ENCODE measurements around the gene LYPLA2.
A peak's percentile ranks its signal among the peaks of the same experiment; 100 is the strongest.

Gene LYPLA2

DNA sequence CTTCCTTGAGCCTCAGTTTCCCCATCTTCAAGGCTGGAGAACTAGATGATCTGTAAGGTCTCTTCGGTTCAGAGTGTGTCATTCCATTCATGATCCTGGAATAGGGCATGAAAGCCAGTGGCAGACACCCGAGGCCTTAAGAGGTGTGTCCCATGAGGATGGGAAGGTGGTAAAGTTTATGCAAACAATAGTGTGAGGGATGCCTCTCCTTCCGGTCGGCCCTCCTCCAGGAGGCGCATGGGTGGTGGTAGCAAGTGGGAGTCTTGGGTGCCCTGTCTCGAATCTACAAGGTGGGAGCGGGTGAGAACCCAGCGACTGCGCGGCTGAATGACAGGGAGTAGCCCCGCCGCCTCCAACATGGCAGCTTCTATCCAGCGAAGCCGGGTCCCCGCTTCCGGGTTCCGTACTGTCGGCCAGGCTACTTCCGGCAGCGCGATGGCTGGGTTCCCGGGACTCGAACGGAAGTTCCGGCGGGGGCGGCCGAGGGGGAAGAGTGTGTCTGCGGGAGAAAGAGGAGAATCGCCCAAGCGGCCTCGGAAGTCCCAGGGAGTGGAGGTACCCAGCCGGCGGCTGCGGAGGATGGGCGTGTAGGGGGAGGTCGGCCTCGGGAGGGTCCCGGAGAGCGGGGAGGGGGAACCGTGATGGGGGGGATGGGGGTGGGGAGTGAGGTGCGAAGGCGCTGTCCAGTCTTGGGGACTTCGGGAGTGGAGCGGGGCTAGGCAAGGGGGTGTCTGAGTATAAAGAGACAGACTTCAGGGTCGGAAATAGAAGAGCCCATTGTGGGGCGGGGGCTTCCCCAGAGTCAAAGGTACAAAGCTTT, at the start of gene LYPLA2:
TSS of gene LYPLA2 (plus strand) at position 450 of the 820 bp plus-strand sequence. CDS start 1,538 bp downstream, outside the sequence.
- DNase-seq, result peak; percentile 69

DNA sequence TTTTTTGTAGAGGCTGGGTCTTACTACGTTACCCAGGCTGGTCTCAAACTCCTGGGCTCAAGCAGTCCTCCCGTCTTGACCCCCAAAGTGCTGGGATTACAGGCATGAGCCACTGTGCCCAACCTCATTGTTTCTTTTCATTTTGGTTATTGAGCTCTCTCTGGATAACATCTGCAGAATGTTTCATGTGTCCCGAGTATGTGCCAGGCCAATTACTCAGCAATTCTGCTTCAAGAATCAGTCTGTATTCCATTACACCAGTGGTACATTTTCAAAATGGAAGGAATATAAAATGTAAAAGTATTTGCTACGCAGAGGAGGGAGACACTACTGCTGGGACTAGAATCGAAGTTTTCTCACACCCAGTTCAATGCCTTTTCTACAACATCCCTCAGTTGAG, 49.3 kb upstream of the LYPLA2 start:
- DNase-seq, result no peak

DNA sequence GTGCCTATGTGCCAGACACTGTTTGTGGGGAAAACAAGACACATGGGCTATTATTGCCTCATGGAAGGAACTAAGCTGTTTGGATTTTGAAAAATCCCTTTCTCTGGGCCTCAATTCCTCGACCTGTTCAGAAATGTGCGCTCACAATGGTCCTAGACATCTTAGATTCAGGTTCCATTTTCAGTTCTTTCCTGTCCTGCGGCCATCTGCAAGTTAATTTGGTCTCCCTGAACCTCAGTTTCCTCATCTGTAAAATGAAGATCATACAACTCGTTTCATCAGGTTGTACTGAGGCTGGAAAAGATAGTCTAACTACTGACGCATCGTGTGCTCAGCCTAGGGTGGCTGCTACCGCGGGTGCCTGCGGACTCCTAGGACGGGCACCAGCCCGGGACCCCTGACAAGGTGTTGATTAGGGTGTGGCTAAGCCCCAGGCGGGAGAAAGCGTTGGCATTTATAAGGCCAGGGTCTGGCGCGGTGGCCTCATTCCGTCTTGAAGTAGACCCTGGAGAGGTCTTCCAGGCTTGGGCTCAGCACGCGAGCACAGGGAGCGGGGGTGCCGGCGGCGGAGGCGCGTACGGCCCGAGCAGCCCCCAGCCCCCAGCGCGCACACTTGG, 48.2 kb upstream of the LYPLA2 start:
- no peak for DNase-seq

DNA sequence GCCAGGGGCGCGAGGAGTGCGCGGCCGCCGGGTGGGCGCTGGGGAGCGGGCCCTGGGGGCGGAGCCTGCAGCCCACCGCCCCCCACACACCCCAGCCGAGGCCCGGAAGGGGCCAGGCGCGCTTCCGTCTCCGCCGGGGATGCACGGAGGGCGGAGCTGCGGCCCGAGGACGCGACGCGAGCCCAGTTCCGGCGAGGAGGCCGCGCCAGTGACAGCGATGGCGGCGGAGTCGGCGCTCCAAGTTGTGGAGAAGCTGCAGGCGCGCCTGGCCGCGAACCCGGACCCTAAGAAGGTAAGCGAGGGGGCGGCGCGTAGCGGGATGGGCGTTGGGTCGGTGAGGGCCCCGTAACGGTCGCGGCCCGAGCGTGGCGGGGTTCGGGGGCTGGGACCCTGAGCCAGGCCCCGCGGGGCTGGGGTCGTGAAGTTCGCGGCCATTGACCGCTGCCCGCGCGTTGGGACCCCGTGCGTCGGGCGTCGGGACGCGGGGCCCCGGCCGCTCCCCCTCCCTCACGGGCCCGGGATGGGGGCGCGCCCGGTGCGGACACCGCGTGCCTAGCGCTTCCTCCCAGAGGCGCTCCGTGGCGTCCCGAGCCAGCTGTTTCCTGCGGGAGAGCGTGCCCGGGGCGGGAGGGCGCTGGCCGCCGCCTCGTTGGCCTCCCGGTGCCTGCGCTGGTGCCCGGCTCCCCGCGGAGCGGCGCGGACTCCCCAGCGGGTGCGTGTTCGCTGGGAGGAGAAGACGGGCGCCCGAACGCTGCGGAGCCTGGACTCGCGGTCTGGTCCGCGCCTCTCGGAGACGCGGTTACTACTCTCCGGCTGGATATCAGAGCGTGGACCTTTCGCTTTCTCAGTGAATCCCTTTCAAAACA, 47.4 kb upstream of the LYPLA2 start, which contains the start of gene ELOA:
TSS of gene ELOA (plus strand) at position 185 of the 866 bp plus-strand sequence. CDS start at position 218, 33 bp downstream.
- peak; percentile 48 for DNase-seq

DNA sequence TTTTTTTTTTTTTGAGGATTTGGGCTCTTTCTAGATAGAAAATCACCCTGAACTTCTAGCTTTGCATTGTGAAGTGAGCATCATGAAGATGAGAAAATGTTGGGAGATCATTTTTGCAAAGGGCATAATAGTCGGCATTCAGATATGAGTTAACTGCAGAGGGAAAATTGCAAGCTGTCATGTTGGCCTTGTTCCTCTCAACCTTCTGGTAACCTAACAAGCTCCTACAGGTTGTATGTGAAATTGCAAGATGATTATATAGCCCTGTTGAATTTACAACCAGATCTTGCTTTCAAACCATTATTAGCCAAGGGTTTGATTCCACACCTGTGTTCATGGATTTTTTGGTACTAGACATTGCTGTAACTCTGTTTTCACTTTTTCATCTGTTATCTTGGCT, 45.4 kb upstream of the LYPLA2 start:
- no peak for DNase-seq

DNA sequence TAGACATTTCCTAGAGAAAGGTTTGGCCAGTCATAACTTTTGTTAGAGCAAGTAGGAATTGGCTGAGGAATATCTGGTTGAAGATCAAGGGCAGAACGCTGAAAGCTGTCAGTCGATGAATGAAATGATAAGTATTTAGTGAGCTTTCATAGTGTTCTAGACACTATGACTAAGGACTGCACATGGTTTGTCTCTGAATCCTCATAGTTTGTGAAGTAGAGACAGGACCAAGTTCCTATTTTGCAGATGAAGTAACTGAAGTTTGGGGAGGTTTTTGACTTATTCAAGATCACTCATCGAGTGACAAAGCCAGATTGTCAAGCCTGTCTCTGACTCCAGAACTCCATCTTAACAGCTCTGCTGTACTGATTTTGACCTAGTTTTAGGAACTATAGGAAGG, 42.9 kb upstream of the LYPLA2 start:
- no peak for DNase-seq

DNA sequence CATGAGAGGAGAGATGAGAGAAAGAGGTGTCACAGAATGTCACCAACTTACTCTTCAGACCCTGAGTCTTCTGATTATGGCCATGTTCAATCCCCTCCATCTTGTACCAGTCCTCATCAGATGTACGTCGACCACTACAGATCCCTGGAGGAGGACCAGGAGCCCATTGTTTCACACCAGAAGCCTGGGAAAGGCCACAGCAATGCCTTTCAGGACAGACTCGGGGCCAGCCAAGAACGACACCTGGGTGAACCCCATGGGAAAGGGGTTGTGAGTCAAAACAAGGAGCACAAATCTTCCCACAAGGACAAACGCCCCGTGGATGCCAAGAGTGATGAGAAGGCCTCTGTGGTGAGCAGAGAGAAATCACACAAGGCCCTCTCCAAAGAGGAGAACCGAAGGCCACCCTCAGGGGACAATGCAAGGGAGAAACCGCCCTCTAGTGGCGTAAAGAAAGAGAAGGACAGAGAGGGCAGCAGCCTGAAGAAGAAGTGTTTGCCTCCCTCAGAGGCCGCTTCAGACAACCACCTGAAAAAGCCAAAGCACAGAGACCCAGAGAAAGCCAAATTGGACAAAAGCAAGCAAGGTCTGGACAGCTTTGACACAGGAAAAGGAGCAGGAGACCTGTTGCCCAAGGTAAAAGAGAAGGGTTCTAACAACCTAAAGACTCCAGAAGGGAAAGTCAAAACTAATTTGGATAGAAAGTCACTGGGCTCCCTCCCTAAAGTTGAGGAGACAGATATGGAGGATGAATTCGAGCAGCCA, 39.7 kb upstream of the LYPLA2 start:
- DNase-seq, result no peak

DNA sequence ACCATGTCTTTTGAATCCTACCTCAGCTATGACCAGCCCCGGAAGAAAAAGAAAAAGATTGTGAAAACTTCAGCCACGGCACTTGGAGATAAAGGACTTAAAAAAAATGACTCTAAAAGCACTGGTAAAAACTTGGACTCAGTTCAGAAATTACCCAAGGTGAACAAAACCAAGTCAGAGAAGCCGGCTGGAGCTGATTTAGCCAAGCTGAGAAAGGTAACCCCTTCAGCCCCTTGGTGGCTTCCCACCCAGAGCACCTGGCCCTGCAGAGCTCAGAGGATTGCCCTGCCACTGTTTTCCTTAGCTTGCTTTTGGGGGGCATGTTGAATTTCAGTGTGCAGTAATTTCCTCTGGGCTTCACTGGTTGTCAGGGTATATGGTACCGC, 39.1 kb upstream of the LYPLA2 start:
- no peak for DNase-seq

DNA sequence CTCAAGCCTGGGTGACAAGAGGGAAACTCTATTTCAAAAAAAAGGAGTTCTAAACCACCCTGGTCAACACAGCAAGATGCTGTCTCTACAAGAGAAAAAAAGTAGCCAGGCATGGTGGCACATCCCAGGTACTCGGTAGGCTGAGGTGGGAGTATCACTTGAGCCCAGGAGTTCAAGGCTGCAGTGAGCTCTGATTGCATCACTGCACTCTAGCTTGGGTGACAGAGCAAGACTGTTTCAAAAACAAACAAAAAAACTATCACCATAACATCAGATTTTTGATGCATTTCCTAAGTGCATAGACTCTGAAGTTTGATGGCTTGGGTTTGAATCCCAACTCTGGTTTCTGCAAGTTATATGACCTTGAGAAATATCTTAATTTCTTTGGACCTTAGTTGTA, 38.0 kb upstream of the LYPLA2 start:
- no peak for DNase-seq

DNA sequence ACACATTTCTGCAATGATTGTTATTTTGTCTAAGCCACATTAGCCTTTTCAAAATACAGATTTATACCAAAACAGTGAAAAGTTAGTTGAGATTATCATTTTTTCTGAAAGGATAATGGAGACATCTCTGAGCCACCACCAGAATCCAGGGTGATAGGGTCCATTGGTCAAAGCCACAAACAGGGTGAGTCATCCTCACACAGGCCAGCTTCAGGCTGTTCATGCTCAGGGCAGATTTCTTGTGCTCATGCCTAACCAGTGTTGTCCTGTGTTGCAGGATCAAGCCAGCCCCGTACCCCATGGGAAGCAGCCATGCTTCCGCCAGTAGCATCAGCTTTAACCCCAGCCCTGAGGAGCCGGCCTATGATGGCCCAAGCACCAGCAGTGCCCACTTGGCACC, 34.3 kb upstream of the LYPLA2 start:
- no peak for DNase-seq

DNA sequence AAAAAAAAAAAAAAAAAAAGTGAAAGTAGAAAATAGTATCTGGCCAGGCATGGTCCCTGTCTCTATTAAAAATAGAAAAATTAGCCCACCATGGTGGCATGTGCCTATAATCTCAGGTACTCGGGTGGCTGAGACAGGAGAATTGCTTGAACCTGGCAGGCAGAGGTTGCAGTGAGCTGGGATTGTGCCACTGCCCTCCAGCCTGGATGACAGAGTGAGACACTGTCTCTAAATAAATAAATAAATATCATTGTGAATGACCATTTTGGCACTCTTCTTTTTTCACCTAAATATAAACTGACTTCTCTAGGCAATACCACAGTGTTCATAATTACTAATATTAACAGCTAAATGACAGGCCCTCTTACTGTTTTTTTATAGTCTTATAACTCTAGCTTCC, 33.1 kb upstream of the LYPLA2 start:
- no peak for DNase-seq

DNA sequence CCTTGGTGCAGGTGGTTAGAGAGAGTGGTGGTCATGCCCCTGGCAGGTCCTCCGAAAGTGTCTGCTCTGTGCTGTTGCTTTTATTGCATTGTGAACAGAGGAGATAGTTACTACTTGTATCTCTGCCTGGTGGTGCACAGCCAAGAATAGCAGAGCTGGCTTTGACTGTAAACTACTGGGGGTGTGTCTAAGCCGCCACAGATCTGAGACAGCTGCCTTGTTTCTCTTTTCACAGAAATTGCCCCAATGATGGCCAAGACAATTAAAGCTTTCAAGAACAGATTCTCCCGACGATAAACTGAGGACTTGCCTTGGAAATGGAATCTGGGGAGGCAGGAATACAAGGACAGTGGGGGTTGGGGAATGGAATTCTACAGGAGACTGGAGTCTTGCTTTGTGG, 31.7 kb upstream of the LYPLA2 start:
- DNase-seq, result no peak

DNA sequence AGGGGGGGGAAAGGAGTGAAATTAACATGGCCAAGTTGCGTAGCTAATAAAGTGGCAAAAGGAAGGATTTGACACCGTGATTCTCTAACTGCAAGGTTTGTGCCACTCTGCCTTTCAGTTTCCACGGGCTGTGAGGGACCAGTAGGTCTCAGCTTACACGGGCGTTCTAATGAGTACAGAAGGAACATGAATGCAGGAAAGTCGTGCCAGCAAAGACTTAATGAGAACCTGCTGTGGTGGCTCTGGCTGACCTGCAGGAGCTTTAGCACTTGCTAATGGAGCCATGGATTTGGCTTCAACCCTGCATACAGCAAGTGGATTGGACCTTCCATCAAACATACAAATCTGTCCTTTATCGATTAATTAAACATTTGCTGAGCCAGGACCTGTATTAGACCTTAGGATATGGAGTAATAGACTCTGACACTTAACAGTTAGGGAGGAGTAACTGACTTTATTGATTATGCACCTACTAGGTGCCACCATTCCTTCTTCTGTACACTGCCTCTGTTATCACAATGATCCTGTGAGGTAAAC, 27.8 kb upstream of the LYPLA2 start:
- no peak for DNase-seq

DNA sequence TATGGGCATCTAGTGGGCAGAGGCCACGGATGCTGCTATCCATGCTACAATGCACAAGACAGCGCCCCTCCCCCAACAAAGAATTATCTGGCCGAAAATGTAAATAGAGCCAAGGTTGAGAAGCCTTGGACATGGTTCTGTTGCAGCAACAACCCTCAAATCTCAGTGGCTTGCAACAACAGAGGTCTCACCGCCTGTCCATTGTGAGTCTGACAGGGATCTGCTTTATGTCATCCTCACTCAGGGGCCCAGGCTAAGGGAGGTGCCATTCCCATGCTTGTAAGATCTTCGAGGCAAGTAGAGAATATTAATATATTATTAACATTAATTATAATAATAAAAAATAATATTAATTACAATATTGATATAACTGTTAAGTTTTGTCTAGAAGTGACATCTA, 22.2 kb upstream of the LYPLA2 start:
- no peak for DNase-seq

DNA sequence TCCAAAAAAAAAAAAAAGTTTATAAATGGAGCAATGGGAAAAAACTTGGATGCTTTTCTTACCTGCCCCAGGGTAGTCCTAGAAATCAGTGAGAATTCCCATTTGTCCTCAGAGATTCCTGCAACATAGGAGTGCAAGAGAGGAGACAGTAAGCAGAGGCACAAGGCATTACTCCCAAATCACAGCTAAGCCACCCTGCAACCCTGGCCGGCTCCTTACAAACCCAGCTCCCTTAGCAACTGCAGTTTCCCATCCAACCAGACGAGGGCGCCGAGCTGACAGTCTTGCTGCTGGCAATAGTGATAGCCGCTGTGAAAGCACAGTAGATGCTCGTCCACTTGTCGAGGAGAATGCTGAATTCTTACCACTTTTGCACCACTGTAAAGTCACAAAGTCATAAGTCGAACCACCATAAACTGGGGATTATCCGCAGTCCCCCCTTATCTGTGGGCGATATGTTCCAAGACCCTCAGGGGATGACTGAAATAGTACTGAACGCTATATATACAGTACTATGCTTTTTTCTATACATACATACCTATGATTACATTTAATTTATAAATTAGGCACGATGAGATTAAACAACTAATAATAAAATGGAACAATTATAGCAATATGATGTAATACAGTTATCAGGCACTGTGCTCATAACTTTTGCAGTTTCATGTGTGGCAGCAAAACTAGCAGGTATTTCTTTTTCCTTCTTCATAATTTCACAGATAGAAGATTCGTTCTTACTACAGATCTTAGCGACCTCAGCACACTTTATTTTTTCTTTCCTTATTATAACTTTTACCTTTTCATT, 18.7 kb upstream of the LYPLA2 start:
- peak; percentile 30 for DNase-seq

DNA sequence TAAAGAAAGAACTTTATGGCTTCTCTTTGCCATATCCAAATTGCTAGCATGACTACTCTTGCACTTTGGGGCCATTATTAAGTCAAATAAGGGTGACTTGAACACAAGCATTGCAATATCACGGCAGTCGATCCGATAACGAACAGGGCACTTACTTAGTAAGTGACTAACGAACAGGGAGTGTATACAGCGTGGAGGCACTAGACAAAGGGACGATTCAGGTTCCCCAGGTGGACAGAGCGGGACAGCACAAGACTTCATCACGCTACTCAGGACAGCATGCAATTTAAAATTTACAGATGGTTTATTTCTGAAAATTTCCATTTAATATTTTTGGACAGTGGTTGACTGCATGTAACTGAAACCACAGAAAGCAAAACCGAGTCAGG, 18.1 kb upstream of the LYPLA2 start:
- DNase-seq, result no peak

DNA sequence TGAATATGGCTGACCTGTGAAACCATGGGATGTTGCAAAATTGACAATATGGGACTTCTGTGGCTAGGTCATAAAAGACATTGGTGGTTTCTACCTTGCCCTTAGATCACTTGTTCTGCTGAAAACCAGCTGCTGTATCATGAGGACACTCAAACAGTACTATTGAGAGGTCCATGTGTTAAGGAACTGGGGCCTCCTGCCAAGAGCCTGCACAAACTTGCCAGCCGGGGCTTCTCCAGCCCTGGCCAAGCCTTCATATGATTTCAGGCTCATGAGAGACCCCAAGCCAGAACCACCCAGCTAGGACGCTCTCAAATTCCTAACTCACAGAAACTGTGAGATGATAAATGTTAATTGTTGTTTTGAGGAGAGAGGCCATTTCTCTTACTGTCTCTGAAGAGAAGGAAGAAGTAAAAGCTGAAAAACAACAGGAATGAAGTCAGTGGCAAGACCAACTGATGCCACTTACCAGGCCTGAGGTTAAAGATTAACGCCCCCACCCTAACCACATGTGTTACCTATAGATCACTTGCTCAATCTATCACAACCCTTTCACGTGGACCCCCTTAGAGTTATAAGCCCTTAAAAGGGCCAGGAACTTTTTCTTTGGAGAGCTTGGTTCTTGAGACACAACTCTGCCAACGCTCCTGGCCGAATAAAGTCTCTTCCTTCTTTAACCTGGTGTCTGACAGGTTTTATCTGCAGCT, 16.6 kb upstream of the LYPLA2 start:
- DNase-seq, result no peak

DNA sequence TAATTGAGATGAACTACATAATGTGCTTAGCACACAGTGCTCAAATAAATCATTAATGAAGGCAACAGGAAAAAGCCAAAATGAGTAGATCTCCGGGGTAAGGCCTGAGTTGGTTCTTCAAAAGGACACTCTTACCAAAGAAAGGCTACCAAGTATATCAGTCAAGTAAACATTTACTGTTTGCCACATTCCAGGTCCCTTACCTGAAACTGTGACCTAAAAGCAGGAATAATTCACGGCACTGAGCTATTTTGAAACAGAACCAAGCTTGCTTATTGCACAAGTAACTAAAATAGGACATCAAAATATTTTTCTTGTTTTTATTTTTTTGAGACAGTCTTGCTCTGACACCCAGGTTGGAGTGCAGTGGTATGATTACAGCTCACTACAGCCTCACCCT, 14.7 kb upstream of the LYPLA2 start:
- DNase-seq, result no peak

DNA sequence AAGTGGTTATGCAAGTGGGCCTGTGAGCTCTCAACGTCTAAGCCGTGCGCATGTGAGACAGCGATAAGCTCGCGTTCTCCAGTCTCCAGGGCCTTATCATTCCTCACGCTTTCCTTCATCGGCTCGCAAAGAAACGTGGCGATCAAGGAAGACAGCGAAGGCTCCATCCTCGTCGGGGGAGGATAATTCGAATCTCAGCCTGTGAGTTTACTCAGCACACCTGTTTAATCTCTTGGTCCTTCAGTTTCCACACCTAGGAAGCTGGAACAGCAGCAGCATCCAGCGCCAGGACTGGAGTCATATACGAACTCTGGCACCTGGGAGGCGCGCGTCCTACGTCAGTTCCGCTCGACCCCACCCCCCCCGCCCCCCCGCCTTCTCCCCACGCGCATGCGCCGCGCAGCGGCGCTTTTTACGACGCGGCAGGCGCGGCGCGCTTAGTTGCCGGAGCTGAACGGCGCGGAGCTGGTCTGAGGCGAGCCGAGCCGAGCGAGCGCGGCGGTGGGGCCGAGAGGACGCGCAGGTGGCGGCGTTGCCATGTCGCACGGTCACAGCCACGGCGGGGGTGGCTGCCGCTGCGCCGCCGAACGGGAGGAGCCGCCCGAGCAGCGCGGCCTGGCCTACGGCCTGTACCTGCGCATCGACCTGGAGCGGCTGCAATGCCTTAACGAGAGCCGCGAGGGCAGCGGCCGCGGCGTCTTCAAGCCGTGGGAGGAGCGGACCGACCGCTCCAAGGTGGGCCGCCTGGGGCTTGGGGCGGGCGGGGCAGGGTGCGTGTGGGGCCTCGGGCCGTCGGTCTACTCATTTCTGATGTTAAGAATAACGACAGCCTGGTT, 12.7 kb upstream of the LYPLA2 start, which contains the start of gene PITHD1:
TSS of gene PITHD1 (plus strand) at position 440 of the 836 bp plus-strand sequence. CDS start at position 538, 98 bp downstream.
- peak; percentile 76 for DNase-seq

Measured in NCI-H2029 (cell line).